Measurements from ENCODE around the gene CTBP2.
"Not testable (repeated sequence)": the region's sequence is repeated elsewhere in the genome, so short reads cannot be mapped to it uniquely, and the experiment has no call there.

CTBP2 gene

DNA sequence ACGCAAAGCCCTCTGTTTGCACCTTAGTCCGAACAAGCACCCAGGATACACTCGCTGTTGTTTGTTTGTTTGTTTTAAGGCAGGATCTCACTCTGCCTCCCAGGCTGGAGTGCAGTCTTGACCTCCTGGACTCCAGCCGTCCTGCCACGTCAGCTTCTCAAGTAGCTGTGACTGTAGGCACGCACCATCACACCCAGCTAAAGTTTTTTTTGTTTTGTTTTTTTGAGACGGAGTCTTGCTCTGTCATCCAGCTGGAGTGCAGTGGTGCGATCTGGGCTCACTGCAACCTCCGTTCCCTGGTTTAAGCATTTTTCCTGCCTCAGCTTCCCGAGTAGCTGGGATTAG is 76.8 kb downstream of the CTBP2 start:
- Histone ChIP-seq H3K18ac (ENCODE audit: low read length) (no peak overlapping the region), H3K23ac (ENCODE audit: low read length) (no peak overlapping the region), H3K36me3 (ENCODE audit: control insufficient read depth, insufficient read depth, low read length) (peaks cover 7% of the 10 kb centered on the region), H3K27me3 (ENCODE audit: insufficient read depth, low read length, poor library complexity) (no peaks in the 10 kb centered on the region), H3K4me2 (ENCODE audit: low read length) (no peak overlapping the region), H3K9ac (ENCODE audit: low read length) (no peak overlapping the region), H3K4ac (ENCODE audit: low read depth, low read length) (no peak overlapping the region), H3K79me2 (ENCODE audit: control insufficient read depth, insufficient read depth, low read length) (peaks cover 82% of the 10 kb centered on the region), H2BK120ac (ENCODE audit: low read depth, low read length) (no peak overlapping the region), H3K4me1 (ENCODE audit: control insufficient read depth, low read depth, low read length) (no peaks in the 10 kb centered on the region), H2BK5ac (ENCODE audit: low read length) (no peak overlapping the region), H4K5ac (ENCODE audit: low read length) (no peak overlapping the region), H2AK5ac (ENCODE audit: low read length) (no peak overlapping the region), H3K27ac (ENCODE audit: low read depth, low read length) (no peak overlapping the region), H3K56ac (ENCODE audit: low read length) (no peak overlapping the region), H4K8ac (ENCODE audit: low read depth, low read length) (no peak overlapping the region), H3K4me3 (ENCODE audit: low read length) (no peak overlapping the region), H3K79me1 (ENCODE audit: low read length) (peaks cover 39% of the 10 kb centered on the region), H2BK15ac (replicated peaks; ENCODE audit: low read depth) (no peak overlapping the region)
- no CpG with 5 or more reads among the region's 10 CpGs for WGBS (ENCODE audit: extremely low coverage, insufficient coverage, low lambda C conversion rate)
- DNase-seq = no peak

GRCh38 chr10:125082881-125083575 is 77.3 kb downstream of the CTBP2 start:
- Histone ChIP-seq H2BK5ac (ENCODE audit: low read length) (no peak overlapping the region), H3K79me2 (ENCODE audit: control insufficient read depth, insufficient read depth, low read length) (peaks cover 81% of the 10 kb centered on the region), H4K8ac (ENCODE audit: low read depth, low read length) (no peak overlapping the region), H3K56ac (ENCODE audit: low read length) (no peak overlapping the region), H2BK15ac (replicated peaks; ENCODE audit: low read depth) (no peak overlapping the region), H3K9ac (ENCODE audit: low read length) (no peak overlapping the region), H3K79me1 (ENCODE audit: low read length) (peaks cover 37% of the 10 kb centered on the region), H3K18ac (ENCODE audit: low read length) (no peak overlapping the region), H3K23ac (ENCODE audit: low read length) (no peak overlapping the region), H3K27ac (ENCODE audit: low read depth, low read length) (no peak overlapping the region), H3K4me3 (ENCODE audit: low read length) (no peak overlapping the region), H3K27me3 (ENCODE audit: insufficient read depth, low read length, poor library complexity) (no peaks in the 10 kb centered on the region), H4K5ac (ENCODE audit: low read length) (no peak overlapping the region), H2BK120ac (ENCODE audit: low read depth, low read length) (no peak overlapping the region), H3K4ac (ENCODE audit: low read depth, low read length) (no peak overlapping the region), H3K4me1 (ENCODE audit: control insufficient read depth, low read depth, low read length) (no peaks in the 10 kb centered on the region), H3K4me2 (ENCODE audit: low read length) (no peak overlapping the region), H2AK5ac (ENCODE audit: low read length) (no peak overlapping the region), H3K36me3 (ENCODE audit: control insufficient read depth, insufficient read depth, low read length) (peaks cover 7% of the 10 kb centered on the region)
- WGBS (ENCODE audit: extremely low coverage, insufficient coverage, low lambda C conversion rate) = no CpG with 5 or more reads among the region's 15 CpGs
- DNase-seq = no peak

GRCh38 chr10:125082471-125082870 is 77.9 kb downstream of the CTBP2 start:
- not testable (repeated sequence) for H3K4me2 ChIP-seq (ENCODE audit: low read length); H3K27me3 ChIP-seq (ENCODE audit: insufficient read depth, low read length, poor library complexity); H3K9ac ChIP-seq (ENCODE audit: low read length); H3K18ac ChIP-seq (ENCODE audit: low read length); H3K4me3 ChIP-seq (ENCODE audit: low read length); H3K4ac ChIP-seq (ENCODE audit: low read depth, low read length); H2BK5ac ChIP-seq (ENCODE audit: low read length); DNase-seq; H3K56ac ChIP-seq (ENCODE audit: low read length); H4K8ac ChIP-seq (ENCODE audit: low read depth, low read length); H3K36me3 ChIP-seq (ENCODE audit: control insufficient read depth, insufficient read depth, low read length); H3K23ac ChIP-seq (ENCODE audit: low read length); H3K4me1 ChIP-seq (ENCODE audit: control insufficient read depth, low read depth, low read length); H2AK5ac ChIP-seq (ENCODE audit: low read length); H2BK120ac ChIP-seq (ENCODE audit: low read depth, low read length); H3K27ac ChIP-seq (ENCODE audit: low read depth, low read length); H4K5ac ChIP-seq (ENCODE audit: low read length); H2BK15ac ChIP-seq (replicated peaks; ENCODE audit: low read depth)
- Histone ChIP-seq H3K79me2 (ENCODE audit: control insufficient read depth, insufficient read depth, low read length) (peaks cover 78% of the 10 kb centered on the region), H3K79me1 (ENCODE audit: low read length) (peaks cover 34% of the 10 kb centered on the region)
- WGBS (ENCODE audit: extremely low coverage, insufficient coverage, low lambda C conversion rate) = no CpG with 5 or more reads among the region's 13 CpGs

DNA sequence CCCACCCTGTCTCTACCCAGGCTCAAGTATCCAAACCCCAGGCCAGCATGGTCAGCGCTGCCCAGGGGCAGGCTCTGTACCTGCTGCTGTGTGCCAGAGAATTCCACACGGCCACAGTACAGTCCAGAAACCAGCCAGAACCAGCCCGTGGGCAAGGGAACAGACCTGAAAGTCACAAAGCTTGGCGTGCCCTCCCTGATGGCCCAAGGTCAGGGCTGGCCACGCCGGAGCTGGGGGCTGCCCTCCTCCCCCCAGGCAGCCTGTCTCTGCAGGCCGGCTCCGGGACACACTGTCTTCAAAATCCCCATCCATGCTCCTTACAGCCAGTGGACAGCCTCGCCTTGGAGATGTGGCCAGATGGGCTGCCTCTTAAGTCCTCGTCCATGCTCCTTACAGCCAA is 78.4 kb downstream of the CTBP2 start:
- Histone ChIP-seq H3K56ac (ENCODE audit: low read length) (no peak overlapping the region), H3K4me3 (ENCODE audit: low read length) (no peak overlapping the region), H3K79me2 (ENCODE audit: control insufficient read depth, insufficient read depth, low read length) (peaks cover 80% of the 10 kb centered on the region), H3K36me3 (ENCODE audit: control insufficient read depth, insufficient read depth, low read length) (peaks cover 2% of the 10 kb centered on the region), H4K5ac (ENCODE audit: low read length) (no peak overlapping the region), H4K8ac (ENCODE audit: low read depth, low read length) (no peak overlapping the region), H3K4me1 (ENCODE audit: control insufficient read depth, low read depth, low read length) (no peaks in the 10 kb centered on the region), H3K27ac (ENCODE audit: low read depth, low read length) (no peak overlapping the region), H3K23ac (ENCODE audit: low read length) (no peak overlapping the region), H2BK120ac (ENCODE audit: low read depth, low read length) (no peak overlapping the region), H2BK5ac (ENCODE audit: low read length) (no peak overlapping the region), H2AK5ac (ENCODE audit: low read length) (no peak overlapping the region), H3K27me3 (ENCODE audit: insufficient read depth, low read length, poor library complexity) (no peaks in the 10 kb centered on the region), H3K79me1 (ENCODE audit: low read length) (peaks cover 35% of the 10 kb centered on the region), H3K4me2 (ENCODE audit: low read length) (no peak overlapping the region), H2BK15ac (replicated peaks; ENCODE audit: low read depth) (no peak overlapping the region), H3K4ac (ENCODE audit: low read depth, low read length) (no peak overlapping the region), H3K18ac (ENCODE audit: low read length) (no peak overlapping the region), H3K9ac (ENCODE audit: low read length) (no peak overlapping the region)
- DNase-seq = no peak
- WGBS (ENCODE audit: extremely low coverage, insufficient coverage, low lambda C conversion rate) = no CpG with 5 or more reads among the region's 10 CpGs

DNA sequence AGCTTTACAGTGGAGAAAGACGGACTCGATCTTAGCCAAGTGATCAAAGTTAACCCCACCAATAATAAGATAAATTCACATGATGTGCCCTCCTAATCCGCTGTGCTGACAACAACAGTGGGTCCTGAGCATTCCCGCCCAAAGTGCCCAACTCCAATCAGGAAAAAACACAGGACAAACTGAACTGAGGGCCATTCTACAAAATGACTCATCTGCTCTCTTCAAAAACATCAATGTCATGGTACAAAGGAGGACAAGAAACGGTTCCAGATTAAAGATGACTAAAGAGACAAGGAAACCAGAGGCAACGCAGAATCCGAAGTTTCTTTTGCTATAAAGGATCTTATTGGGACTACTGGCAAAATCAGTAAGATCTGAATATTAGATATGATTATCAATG is 79.4 kb downstream of the CTBP2 start:
- H3K4me2 ChIP-seq (ENCODE audit: low read length) = no peak overlapping the region
- H3K4ac ChIP-seq (ENCODE audit: low read depth, low read length) = no peak overlapping the region
- no peak overlapping the region for H3K27ac ChIP-seq (ENCODE audit: low read depth, low read length)
- H2AK5ac ChIP-seq (ENCODE audit: low read length) = no peak overlapping the region
- H3K18ac ChIP-seq (ENCODE audit: low read length) = no peak overlapping the region
- no peak overlapping the region for H4K8ac ChIP-seq (ENCODE audit: low read depth, low read length)
- H2BK5ac ChIP-seq (ENCODE audit: low read length) = no peak overlapping the region
- H3K79me1 ChIP-seq (ENCODE audit: low read length) = peaks cover 42% of the 10 kb centered on the region
- no peak overlapping the region for H2BK120ac ChIP-seq (ENCODE audit: low read depth, low read length)
- H3K36me3 ChIP-seq (ENCODE audit: control insufficient read depth, insufficient read depth, low read length) = peaks cover 5% of the 10 kb centered on the region
- H3K23ac ChIP-seq (ENCODE audit: low read length) = no peak overlapping the region
- peaks cover 86% of the 10 kb centered on the region for H3K79me2 ChIP-seq (ENCODE audit: control insufficient read depth, insufficient read depth, low read length)
- no peak overlapping the region for H3K9ac ChIP-seq (ENCODE audit: low read length)
- H2BK15ac ChIP-seq (replicated peaks; ENCODE audit: low read depth) = no peak overlapping the region
- WGBS (ENCODE audit: extremely low coverage, insufficient coverage, low lambda C conversion rate) = no CpG with 5 or more reads among the region's 7 CpGs
- no peaks in the 10 kb centered on the region for H3K27me3 ChIP-seq (ENCODE audit: insufficient read depth, low read length, poor library complexity)
- no peak overlapping the region for H3K4me3 ChIP-seq (ENCODE audit: low read length)
- DNase-seq = no peak
- H3K56ac ChIP-seq (ENCODE audit: low read length) = no peak overlapping the region
- H3K4me1 ChIP-seq (ENCODE audit: control insufficient read depth, low read depth, low read length) = no peaks in the 10 kb centered on the region
- H4K5ac ChIP-seq (ENCODE audit: low read length) = no peak overlapping the region

DNA sequence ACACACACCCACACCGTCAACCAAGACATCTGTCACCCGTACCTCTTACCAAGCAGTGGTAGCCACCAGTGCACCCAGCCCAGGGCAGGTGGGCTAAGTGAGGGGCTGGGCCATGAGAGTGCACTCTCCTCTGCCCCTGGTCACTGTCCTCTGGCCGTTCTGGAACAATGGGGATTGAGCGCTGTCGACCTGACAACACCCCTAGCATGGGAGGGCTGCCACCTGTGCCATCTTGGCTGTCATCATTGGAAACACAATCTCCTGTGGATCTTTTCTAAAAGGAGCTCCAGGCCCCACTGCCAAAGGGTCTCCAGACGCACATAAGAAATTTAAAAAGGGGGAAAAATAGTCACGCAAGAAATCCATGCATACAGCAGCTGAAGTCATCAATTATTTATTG is 80.1 kb downstream of the CTBP2 start:
- peaks cover 5% of the 10 kb centered on the region for H3K36me3 ChIP-seq (ENCODE audit: control insufficient read depth, insufficient read depth, low read length)
- H3K9ac ChIP-seq (ENCODE audit: low read length) = no peak overlapping the region
- H4K5ac ChIP-seq (ENCODE audit: low read length) = no peak overlapping the region

More for the DNA sequence above, 80.1 kb downstream of the CTBP2 start:
- Histone ChIP-seq H2AK5ac (ENCODE audit: low read length) (no peak overlapping the region), H3K27me3 (ENCODE audit: insufficient read depth, low read length, poor library complexity) (no peaks in the 10 kb centered on the region), H4K8ac (ENCODE audit: low read depth, low read length) (no peak overlapping the region), H3K23ac (ENCODE audit: low read length) (no peak overlapping the region), H3K4me2 (ENCODE audit: low read length) (no peak overlapping the region), H3K79me2 (ENCODE audit: control insufficient read depth, insufficient read depth, low read length) (peaks cover 87% of the 10 kb centered on the region), H2BK15ac (replicated peaks; ENCODE audit: low read depth) (no peak overlapping the region), H3K18ac (ENCODE audit: low read length) (no peak overlapping the region), H2BK120ac (ENCODE audit: low read depth, low read length) (no peak overlapping the region), H2BK5ac (ENCODE audit: low read length) (no peak overlapping the region), H3K56ac (ENCODE audit: low read length) (no peak overlapping the region), H3K4me1 (ENCODE audit: control insufficient read depth, low read depth, low read length) (no peaks in the 10 kb centered on the region), H3K79me1 (ENCODE audit: low read length) (peaks cover 45% of the 10 kb centered on the region), H3K4me3 (ENCODE audit: low read length) (no peak overlapping the region), H3K27ac (ENCODE audit: low read depth, low read length) (no peak overlapping the region), H3K4ac (ENCODE audit: low read depth, low read length) (no peak overlapping the region)
- DNase-seq = no peak
- WGBS (ENCODE audit: extremely low coverage, insufficient coverage, low lambda C conversion rate) = no CpG with 5 or more reads among the region's 7 CpGs
